ENCODE data around the gene EVL. TPM values are rescaled to one million over a fixed set of nuclear protein-coding genes. Genes with fewer than 3 reads are reported as not detected.

EVL gene
- total RNA-seq, 2 experiments from 2014 or later, result 1,124 to 1,144 TPM

DNA sequence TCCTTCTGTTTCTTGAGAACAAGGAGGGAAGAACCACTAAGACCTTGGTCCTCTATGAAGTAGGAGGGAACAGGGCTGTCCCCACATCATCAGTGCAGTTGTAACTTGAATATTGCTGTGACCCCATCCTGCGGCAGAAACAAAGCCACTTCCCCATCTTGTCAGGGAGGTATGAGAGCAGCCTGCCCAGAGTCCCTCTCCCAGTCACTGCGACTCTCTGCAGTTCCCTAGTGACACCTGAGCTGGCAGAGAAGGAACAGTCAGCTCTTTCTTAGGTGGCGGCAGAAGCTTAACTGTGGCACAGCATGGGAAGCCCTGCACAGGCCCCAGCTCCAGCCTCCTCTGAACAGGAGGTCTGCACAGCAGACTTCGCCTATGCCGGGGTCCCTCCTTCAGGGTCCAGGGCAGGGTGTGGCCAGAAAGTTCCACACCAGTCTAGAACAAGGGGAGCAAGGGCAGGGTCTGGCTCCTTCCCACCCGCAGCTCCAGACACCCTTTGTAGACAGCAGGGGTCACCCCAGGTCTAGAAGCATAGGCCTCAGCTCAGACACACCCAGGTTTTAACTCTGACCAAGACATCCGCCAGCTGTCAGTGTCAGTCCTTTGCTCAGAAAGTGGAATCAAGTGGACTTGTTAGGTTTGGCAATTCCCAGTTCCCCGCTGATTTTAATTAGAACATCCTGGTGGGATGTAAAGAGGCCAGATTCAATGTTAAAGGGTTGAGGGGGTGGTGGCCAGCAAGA, 57.4 kb downstream of the EVL start:
- Mint-ChIP-seq H3K27ac (peak overlapping the region; percentile 3), H3K4me3 (no peak overlapping the region), H3K36me3 (peaks cover 29% of the 10 kb centered on the region), H3K4me1 (peaks cover 14% of the 10 kb centered on the region), H3K9me3 (no peaks in the 10 kb centered on the region), H3K27me3 (no peaks in the 10 kb centered on the region)
- DNase-seq (no peak), ATAC-seq (ENCODE audit: low read depth) (no peak)
- POLR2A ChIA-PET, result no interaction called here

DNA sequence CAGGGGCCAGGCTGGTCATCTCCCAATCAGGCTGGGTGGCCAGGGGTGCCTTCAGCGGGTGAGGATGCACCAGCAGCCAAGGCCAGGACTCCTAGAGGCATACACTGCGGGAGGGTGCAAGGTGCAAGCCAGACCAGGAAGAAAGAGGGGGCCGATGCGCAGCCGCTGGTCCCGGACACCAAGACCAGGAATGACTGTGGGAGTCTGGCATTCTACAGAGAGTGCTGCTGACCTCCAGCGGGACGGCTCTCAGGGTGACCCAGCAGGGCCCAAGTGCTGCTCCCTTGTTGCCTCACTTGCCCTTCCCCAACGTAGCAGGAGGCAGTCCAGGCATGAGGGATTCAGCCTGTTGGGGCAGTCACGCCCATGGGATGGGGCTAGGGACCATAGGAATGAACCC, 58.4 kb downstream of the EVL start:
- H3K4me3 Mint-ChIP-seq, result no peak overlapping the region
- POLR2A ChIA-PET, result no interaction called here
- H3K9me3 Mint-ChIP-seq, result no peaks in the 10 kb centered on the region
- H3K27me3 Mint-ChIP-seq, result no peaks in the 10 kb centered on the region
- peaks cover 9% of the 10 kb centered on the region for H3K4me1 Mint-ChIP-seq
- H3K27ac Mint-ChIP-seq, result no peak overlapping the region
- H3K36me3 Mint-ChIP-seq, result peaks cover 24% of the 10 kb centered on the region
- ATAC-seq (ENCODE audit: low read depth), result no peak
- DNase-seq, result no peak

DNA sequence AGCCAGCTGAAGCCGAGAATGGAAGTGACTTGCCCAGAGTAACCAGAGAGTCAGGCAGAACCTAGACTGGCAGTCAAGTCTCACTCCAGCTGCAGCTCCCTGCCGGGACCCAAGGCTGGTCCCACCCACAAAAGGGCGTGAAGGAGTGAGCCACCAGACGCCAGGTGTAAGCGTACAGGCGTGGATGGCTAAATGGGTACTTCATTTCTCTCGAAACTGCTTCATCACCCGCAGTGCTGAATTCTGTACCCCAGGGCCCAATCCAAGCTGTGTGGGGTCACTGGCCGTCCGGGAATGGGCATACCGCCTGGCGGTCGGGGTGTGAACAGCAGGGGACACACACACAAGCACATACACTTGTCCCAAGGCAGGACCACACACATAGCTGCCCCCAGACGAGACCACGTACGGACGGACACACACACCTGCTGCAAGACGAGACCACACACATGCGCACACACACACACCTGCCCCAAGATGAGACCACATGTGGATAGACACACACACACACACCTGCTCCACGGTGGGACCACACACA, 59.4 kb downstream of the EVL start:
- POLR2A ChIA-PET, result interaction anchor here (1.2 kb wide), 1 partner anchor 54 kb away, joined by 4 read pairs; no protein-coding TSS in a partner anchor
- ATAC-seq (ENCODE audit: low read depth), result no peak
- Mint-ChIP-seq H3K9me3 (no peaks in the 10 kb centered on the region), H3K4me1 (peaks cover 7% of the 10 kb centered on the region), H3K27me3 (no peaks in the 10 kb centered on the region), H3K4me3 (no peak overlapping the region), H3K27ac (no peak overlapping the region), H3K36me3 (peaks cover 26% of the 10 kb centered on the region)
- DNase-seq, result no peak

DNA sequence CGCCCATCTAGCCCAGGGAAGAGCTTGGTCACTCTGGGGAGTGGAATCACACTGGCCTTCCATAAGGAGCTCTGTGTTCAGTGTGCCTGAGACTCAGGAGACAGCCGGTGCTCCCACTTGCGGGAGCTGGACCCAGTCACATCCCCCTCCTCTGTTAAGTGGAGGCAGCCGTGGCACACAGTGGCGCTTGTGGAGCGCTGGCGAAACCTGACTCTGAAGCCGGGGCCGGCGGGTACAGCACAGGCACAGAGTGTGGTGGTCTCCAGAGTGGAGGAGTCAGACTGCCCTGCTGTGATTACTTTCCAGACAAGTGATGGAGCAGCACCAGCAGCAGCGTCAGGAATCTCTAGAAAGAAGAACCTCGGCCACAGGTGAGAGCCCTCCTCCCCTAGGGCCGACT, 61.2 kb downstream of the EVL start:
- Mint-ChIP-seq H3K4me3 (no peak overlapping the region), H3K27me3 (no peaks in the 10 kb centered on the region), H3K27ac (no peak overlapping the region), H3K9me3 (no peaks in the 10 kb centered on the region), H3K4me1 (peaks cover 13% of the 10 kb centered on the region), H3K36me3 (peaks cover 29% of the 10 kb centered on the region)
- POLR2A ChIA-PET, result no interaction called here
- DNase-seq, result no peak
- ATAC-seq (ENCODE audit: low read depth), result no peak

DNA sequence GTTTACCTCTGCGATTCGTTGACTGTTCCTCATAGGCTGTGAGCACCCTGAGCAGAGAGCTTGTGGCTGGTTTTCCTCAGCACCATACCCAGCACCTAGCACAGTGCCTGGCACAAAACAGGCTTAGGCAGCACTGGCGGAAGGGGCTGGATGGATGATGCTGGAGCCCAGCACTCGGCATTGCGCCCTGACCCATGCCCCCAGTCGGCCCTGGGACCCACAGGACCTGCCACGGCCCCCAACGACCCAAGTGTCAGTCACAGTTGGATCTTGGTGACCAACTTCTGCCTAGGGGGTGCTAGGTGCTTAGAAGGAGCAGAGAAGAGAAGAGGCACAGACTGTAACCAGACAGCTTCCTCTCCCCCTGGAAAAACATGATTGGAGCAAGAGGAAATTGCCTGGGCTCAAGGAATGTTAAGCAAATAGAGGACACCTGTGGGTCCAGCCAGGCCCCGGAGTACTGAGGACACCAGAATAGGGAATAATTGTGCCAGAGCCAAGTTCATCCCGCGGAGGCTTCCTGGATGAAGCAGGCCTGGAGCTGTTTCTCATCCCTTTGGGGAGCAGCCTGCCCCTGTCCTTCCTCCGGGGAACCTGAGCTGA, 62.7 kb downstream of the EVL start:
- no peaks in the 10 kb centered on the region for H3K9me3 Mint-ChIP-seq
- POLR2A ChIA-PET, result no interaction called here
- H3K4me1 Mint-ChIP-seq, result peaks cover 15% of the 10 kb centered on the region
- no peak for ATAC-seq (ENCODE audit: low read depth)
- DNase-seq, result no peak
- no peaks in the 10 kb centered on the region for H3K27me3 Mint-ChIP-seq
- no peak overlapping the region for H3K4me3 Mint-ChIP-seq
- H3K27ac Mint-ChIP-seq, result no peak overlapping the region
- H3K36me3 Mint-ChIP-seq, result peaks cover 35% of the 10 kb centered on the region

DNA sequence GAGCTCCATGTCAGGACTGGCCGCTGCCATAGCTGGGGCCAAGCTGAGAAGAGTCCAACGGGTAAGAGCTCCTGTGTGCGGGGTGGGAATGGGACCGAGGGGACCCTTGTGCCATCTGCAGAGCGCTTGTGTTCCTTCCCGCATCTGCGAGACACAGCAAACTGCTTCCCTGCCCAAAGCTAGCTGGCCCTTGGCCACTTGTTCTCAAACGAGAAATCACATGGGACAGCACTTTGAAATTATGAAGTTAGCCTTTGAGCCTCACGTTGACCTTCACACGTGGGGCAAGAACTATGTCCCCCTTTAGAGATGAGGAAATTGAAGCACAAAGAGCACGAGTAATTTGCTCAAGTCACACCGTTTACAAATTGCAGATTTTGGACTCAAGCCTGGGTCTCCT, 63.5 kb downstream of the EVL start:
- H3K27ac Mint-ChIP-seq, result no peak overlapping the region
- H3K27me3 Mint-ChIP-seq, result no peaks in the 10 kb centered on the region
- ATAC-seq (ENCODE audit: low read depth), result no peak
- DNase-seq, result no peak
- no peaks in the 10 kb centered on the region for H3K9me3 Mint-ChIP-seq
- no peak overlapping the region for H3K4me3 Mint-ChIP-seq
- POLR2A ChIA-PET, result no interaction called here
- peaks cover 12% of the 10 kb centered on the region for H3K4me1 Mint-ChIP-seq
- H3K36me3 Mint-ChIP-seq, result peaks cover 35% of the 10 kb centered on the region

DNA sequence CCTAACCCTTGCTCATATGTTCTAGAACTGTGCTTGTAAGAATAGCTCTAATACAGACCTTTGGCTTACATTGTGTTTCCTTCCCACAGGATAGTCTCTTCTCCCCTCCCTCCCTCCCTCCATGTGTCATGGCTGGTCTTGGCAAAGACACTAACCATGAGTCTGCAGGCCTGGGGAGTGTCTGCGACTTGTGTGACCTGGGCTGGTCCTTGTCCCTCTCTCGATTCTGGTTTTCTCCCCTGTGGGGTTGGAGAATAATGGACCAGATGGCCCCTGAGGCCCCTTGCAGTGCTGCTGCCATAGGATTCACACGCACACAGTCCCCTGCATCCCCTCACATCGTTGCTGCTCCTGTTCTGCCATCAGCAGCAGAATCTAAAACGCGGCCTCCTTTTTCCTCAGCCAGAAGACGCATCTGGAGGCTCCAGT, 64.0 kb downstream of the EVL start:
- POLR2A ChIA-PET, result no interaction called here
- ATAC-seq (ENCODE audit: low read depth) (no peak), DNase-seq (no peak)
- Mint-ChIP-seq H3K27me3 (no peaks in the 10 kb centered on the region), H3K36me3 (peaks cover 40% of the 10 kb centered on the region), H3K4me3 (no peak overlapping the region), H3K9me3 (no peaks in the 10 kb centered on the region), H3K27ac (no peak overlapping the region), H3K4me1 (peaks cover 12% of the 10 kb centered on the region)

DNA sequence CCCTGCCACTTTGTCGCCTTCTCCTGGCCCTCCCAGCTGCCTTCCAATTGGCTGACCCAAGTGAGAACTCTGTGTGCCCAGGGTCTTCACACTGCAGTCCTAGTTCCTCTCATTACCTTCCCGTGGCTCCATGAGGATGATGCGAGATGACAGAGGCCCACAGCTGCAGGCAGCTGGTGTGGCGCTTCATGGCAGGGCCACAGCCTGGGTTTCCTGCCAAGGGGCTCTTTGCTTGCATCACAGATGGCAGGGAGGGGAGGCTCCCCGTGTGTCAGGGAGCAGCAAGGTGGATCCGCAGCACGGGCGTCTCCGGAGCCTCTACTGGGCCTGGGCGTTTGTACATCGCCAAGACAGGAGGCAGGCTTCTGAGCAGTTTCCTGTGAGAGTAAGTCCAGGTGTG, 65.3 kb downstream of the EVL start:
- peak overlapping the region; percentile 77 for H3K27ac Mint-ChIP-seq
- ATAC-seq (ENCODE audit: low read depth) (no peak), DNase-seq (no peak)
- H3K36me3 Mint-ChIP-seq, result peaks cover 32% of the 10 kb centered on the region
- no peaks in the 10 kb centered on the region for H3K9me3 Mint-ChIP-seq
- H3K27me3 Mint-ChIP-seq, result no peaks in the 10 kb centered on the region
- peaks cover 10% of the 10 kb centered on the region for H3K4me1 Mint-ChIP-seq
- POLR2A ChIA-PET, result interaction anchor here (0.5 kb wide), 1 partner anchor 153 kb away, joined by 3 read pairs; no protein-coding TSS in a partner anchor
- no peak overlapping the region for H3K4me3 Mint-ChIP-seq

DNA sequence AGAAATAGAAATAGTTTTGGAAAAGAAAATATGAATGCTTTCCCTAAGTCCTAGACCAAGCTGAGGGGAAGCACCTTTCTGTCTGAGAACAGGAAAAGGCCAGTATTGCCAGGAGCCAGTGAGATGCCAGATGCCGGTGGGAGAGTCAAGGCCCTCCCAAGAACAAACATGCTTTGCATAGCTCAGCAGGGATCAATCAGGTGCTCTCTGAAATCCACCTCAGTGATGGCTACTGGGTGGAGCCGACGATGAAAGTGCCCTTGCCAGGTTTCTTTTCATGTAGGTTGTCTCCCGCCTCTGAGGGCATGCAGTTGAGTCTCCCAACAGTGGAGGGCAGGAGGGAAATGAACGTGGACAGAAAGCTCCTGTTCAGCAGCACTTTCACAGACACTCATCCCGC, 66.0 kb downstream of the EVL start:
- no peaks in the 10 kb centered on the region for H3K9me3 Mint-ChIP-seq
- H3K27ac Mint-ChIP-seq, result peak overlapping the region; percentile 77
- H3K27me3 Mint-ChIP-seq, result no peaks in the 10 kb centered on the region
- H3K36me3 Mint-ChIP-seq, result peaks cover 32% of the 10 kb centered on the region
- no peak overlapping the region for H3K4me3 Mint-ChIP-seq
- no peak for DNase-seq
- no peak for ATAC-seq (ENCODE audit: low read depth)
- POLR2A ChIA-PET, result interaction anchor here (0.5 to 0.8 kb wide), 3 partner anchors 11 to 152 kb away, joined by 3 to 4 read pairs (median 3); no protein-coding TSS in a partner anchor
- peaks cover 10% of the 10 kb centered on the region for H3K4me1 Mint-ChIP-seq

DNA sequence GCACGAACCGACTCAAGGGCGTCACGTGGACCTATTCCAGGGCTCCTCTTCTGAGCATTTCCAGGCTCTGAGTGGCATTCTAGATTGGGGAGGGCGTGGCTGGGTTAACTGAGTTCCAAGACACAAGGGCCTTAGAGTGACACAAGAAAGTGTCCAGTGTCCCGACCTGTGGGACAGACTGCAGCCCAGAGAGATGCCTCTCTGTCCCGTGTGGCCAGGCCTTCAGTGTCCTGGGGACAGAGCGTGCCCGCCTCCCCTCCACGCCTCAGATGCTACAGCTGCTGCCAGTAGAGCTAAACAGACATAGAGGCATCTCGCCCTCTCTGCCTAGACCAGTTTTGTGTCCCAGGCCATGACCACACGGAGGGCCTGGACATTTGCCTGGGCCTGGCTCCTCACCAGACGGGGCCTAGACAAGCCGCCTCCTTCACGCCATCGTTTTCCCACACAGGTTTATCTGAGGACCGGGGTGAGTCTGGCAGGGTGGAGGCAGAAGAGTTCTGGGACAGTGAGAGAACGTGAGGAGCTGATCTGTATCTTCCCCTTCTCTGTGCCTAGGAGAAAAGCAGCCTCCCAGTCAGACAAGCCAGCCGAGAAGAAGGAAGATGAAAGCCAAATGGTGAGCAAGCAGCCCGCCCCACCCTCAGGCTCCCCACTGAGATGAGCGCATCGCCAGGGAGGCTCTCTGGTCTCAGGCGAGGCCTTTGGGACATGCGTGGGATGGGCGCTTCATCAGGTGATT, 67.1 kb downstream of the EVL start:
- H3K27ac Mint-ChIP-seq, result no peak overlapping the region
- peaks cover 10% of the 10 kb centered on the region for H3K4me1 Mint-ChIP-seq
- POLR2A ChIA-PET, result no interaction called here
- DNase-seq, result no peak
- no peaks in the 10 kb centered on the region for H3K27me3 Mint-ChIP-seq
- peaks cover 31% of the 10 kb centered on the region for H3K36me3 Mint-ChIP-seq
- H3K4me3 Mint-ChIP-seq, result no peak overlapping the region
- no peak for ATAC-seq (ENCODE audit: low read depth)
- H3K9me3 Mint-ChIP-seq, result no peaks in the 10 kb centered on the region

DNA sequence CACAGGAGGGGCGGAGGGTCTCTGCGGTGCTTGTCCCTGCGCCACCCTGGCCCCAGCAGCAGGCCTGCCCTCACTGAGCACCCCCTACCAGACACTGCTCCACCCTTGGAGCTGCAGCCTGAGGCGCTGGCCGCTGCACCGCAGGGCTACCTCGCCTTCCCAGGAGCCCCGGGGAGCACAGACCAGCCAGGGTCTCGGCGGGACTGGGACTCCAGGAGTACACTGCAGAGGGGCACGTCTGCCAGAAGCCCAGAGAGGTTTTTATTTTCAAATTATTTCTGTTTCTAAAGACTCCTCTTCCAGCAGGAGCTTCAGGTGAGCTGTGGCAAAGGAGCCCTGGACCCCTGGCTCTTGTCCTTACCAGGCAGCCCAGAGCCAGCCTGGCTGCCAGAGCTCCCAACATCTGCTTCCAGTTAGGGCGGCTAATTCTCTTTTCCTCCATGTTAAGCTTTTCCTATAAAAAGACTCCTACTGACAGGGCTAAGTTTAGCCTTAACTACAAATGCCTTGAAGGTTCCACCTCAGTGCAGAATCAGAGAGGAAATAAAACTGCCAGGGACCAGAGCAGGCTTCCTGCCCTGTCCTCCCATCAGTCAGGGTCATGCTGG, 67.8 kb downstream of the EVL start:
- Mint-ChIP-seq H3K27me3 (no peaks in the 10 kb centered on the region), H3K4me3 (no peak overlapping the region), H3K4me1 (peaks cover 10% of the 10 kb centered on the region), H3K36me3 (peaks cover 26% of the 10 kb centered on the region), H3K9me3 (no peaks in the 10 kb centered on the region), H3K27ac (no peak overlapping the region)
- POLR2A ChIA-PET, result no interaction called here
- no peak for ATAC-seq (ENCODE audit: low read depth)
- no peak for DNase-seq

DNA sequence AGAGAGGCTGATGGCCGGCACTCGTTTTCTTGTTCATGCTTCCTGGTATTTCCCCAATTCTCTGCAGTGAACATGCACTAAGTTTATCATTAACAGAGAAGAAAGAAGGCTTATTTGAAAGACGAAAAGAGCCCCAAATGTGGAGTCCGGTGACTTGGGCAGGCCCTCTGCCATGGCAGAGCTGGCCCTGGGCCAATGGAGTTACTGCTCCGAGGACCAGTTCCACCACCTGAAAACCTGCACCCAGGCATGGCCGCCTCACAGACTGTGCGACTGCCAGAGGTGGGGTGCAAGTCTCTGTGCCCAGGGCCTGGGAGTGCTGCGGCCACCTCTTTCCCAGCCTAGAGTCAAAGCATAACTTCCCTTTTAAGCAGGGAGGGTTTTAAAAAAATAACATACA, 69.4 kb downstream of the EVL start:
- POLR2A ChIA-PET, result no interaction called here
- no peak for DNase-seq
- Mint-ChIP-seq H3K36me3 (peaks cover 28% of the 10 kb centered on the region), H3K27me3 (no peaks in the 10 kb centered on the region), H3K4me3 (no peak overlapping the region), H3K27ac (no peak overlapping the region), H3K9me3 (no peaks in the 10 kb centered on the region), H3K4me1 (peaks cover 10% of the 10 kb centered on the region)
- ATAC-seq (ENCODE audit: low read depth), result no peak

DNA sequence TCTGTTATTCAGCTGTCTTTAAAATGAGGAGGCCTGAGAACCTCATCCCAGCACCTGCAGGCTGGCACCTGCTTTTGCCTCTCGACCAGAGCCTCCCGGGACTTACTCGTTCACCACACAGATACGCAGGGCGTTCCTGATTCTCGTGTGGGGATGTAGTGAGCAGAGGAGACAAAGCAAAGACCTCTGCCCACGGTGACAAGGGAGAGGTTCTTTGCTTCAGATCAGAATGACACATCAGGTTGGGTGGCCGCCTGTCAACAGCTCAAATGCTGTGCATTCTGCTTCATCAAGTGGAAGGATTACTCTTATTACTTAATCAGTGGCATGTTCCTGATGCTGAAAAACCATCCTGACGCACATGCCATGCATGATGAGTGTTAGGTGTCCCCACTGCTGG, 69.9 kb downstream of the EVL start:
- H3K4me3 Mint-ChIP-seq, result no peak overlapping the region
- DNase-seq, result no peak
- peaks cover 7% of the 10 kb centered on the region for H3K4me1 Mint-ChIP-seq
- H3K27me3 Mint-ChIP-seq, result no peaks in the 10 kb centered on the region
- peaks cover 25% of the 10 kb centered on the region for H3K36me3 Mint-ChIP-seq
- peak overlapping the region; percentile 34 for H3K27ac Mint-ChIP-seq
- ATAC-seq (ENCODE audit: low read depth), result no peak
- POLR2A ChIA-PET, result no interaction called here
- no peaks in the 10 kb centered on the region for H3K9me3 Mint-ChIP-seq
